BLaER1 treated with 17β-estradiol and CSF1 and Interleukin-3, amounts not matched to agents 10 nM and 100 nM (cell line): ENCODE measurements around the gene AURKA.

ENCODE experiments used
- H3K27ac ChIP-seq, 11 experiments: shearing (Covaris generic); formaldehyde crosslinking; 2 replicates each; pipeline ENCODE4 v1.8.1; 2022
- H3K27me3 ChIP-seq, 11 experiments: shearing (Covaris generic); formaldehyde crosslinking; 2 replicates each; pipeline ENCODE4 v1.8.1; 2022
- H3K36me3 ChIP-seq, 11 experiments: shearing (Covaris generic); formaldehyde crosslinking; 2 replicates each; pipeline ENCODE4 v1.8.1; 2022
- H3K4me1 ChIP-seq, 10 experiments: shearing (Covaris generic); formaldehyde crosslinking; 2 replicates each; pipeline ENCODE4 v1.8.1; 2022
- H3K4me2 ChIP-seq, 11 experiments: shearing (Covaris generic); formaldehyde crosslinking; 2 replicates each; pipeline ENCODE4 v1.8.1; 2022
- H3K4me3 ChIP-seq, 10 experiments: shearing (Covaris generic); formaldehyde crosslinking; 2 replicates each; pipeline ENCODE4 v1.8.1; 2022
- H3K9ac ChIP-seq, 11 experiments: shearing (Covaris generic); formaldehyde crosslinking; 2 replicates each; pipeline ENCODE4 v1.8.1; 2022
- H3K9me3 ChIP-seq, 11 experiments: shearing (Covaris generic); formaldehyde crosslinking; replicated peaks in 1 of 11; 2 replicates each; pipeline ENCODE4 v1.8.1; 2022
- H4K20me1 ChIP-seq, 11 experiments: shearing (Covaris generic); formaldehyde crosslinking; 2 replicates each; pipeline ENCODE4 v1.8.1; 2022
- Cebpa-rat ChIP-seq, 11 experiments: shearing (Covaris generic); IDR thresholded peaks; 2 replicates each; pipeline ENCODE4 v1.8.1; 2022

AURKA gene

DNA sequence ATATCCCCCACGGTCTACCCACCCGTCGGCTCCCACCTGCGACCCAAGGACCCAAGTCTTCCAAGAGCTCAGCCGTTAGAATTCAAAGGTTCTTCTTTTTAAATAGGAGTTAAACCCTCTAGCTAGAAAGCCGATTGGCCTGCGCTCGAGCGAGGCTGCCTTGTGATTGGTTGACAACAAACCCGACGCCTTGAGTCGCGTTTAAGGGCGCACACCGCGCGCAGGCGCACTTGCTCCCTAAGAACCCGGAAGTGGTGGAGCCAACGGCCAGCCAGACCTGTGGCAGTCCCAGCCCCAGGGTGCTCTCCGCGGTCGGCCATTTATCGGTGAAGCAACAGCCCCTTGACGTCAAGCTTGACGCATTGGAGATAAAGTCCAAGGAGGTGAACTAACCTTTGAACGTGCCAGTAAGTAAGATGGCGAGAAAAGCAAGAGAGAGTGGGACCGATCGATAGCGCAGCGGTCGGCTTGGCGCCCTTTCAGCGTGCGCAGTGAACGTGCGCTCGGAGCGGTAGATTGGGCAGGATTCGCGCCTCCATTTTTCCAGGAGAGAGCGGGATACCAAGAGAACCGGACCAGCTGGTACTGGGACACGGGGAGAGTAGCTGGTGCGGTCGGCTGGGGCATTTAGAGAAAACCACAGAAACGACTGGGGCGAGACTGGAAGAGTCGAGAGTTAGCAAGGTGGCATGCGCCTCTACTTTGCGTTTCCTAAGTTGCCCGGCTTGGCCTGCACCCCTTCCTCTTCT is at the start of gene AURKA, which contains the start of gene CSTF1:
Gene AURKA, minus strand, starts transcription at position 84 of the 749 bp plus-strand sequence. CDS start 4,018 bp downstream, outside the sequence.
Gene CSTF1, plus strand, starts transcription at position 514 of the 749 bp plus-strand sequence. CDS start 2,908 bp downstream, outside the sequence.
- Histone ChIP-seq H4K20me1 (peaks cover 0 to 17% (median 5%) of the 10 kb centered on the region in 11 experiments; a peak in 8 of 22 replicates), H3K36me3 (peaks cover 33 to 72% (median 60%) of the 10 kb centered on the region in 11 experiments), H3K27me3 (no peaks in the 10 kb centered on the region), H3K27ac (peak within 1 kb of the TSS; percentile 75 to 97 (median 91)), H3K4me2 (peak within 1 kb of the TSS; percentile 81 to 95 (median 90)), H3K9ac (peak within 1 kb of the TSS; percentile 84 to 94 (median 92)), H3K9me3 (no peaks in the 10 kb centered on the region), H3K4me3 (peak within 1 kb of the TSS; percentile 77 to 96 (median 90)), H3K4me1 (peaks cover 28 to 38% (median 35%) of the 10 kb centered on the region in 10 experiments)
- TF ChIP-seq Cebpa-rat (IDR thresholded peaks at IDR 0.05) = peak in 9 of 11 experiments; percentile 28 to 76 (median 62); a peak in 11 of 22 replicates

DNA sequence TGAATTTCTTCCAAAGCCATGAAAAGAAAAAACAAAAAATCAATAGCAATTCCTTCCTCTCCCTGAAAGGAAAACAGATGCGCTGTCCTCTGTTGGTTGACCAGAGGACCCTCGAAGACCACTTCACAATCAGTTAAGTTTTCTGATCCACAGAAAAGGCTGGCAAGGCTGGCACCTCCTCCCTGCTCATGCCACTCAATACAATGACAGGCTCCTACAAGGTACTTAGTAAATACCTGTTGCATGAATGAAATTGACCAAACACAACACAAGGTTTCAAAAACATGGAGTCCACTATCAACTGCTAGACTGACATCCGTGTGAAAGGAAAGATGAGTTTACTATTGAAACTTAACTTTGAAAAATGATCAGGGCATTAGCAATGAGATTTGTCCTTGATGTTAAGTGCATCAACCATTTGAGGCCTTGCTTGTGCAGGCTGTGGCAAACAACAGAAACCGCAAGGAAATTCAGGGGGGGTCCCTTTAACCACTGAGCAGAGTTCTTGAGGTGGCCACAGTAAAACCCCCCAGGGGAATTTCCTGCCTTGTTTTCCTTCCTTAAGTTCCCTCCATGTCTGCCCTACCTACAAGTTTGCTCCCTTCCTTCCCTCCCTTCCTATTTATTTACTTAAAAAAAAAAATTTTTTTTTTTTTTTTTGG is 48.5 kb upstream of the AURKA start:
- Histone ChIP-seq H3K9me3 (no peaks in the 10 kb centered on the region), H3K4me1 (peaks cover 30 to 45% (median 37%) of the 10 kb centered on the region in 10 experiments), H3K4me2 (peak overlapping the region; percentile 32 to 76 (median 53); a peak in 20 of 22 replicates), H3K27ac (no peak overlapping the region), H3K9ac (no peak overlapping the region), H4K20me1 (no peaks in the 10 kb centered on the region), H3K4me3 (no peak overlapping the region), H3K27me3 (peaks cover 0 to 17% (median 0%) of the 10 kb centered on the region in 11 experiments; a peak in 4 of 22 replicates), H3K36me3 (peaks cover 0 to 8% (median 0%) of the 10 kb centered on the region in 11 experiments; a peak in 1 of 22 replicates)
- no peak for TF ChIP-seq Cebpa-rat (IDR thresholded peaks at IDR 0.05)

DNA sequence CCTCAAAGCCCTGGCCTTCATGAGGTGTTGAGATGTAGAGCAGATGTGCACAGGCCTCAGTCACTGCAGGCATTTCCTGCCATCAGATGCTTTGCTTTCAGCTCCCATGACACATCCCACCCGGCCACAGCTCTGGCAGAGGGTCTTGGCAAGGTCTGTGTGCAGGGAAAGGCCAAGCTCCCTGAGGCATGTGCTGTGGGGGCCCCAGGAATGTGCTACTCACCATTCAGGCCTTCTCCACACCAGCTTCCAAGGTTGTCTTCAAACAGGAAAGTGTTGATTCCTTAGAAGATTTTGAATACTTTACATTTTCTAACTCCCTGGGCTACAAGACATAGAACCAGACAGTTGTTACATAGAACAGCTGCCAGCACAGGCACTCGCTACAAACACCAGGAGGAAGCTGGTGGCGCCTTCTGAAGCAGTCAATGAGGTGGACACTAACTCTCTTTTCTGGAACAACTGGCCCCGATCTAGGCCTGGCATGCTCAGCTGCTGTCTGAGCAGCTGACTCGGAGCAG is 47.8 kb upstream of the AURKA start:
- no peaks in the 10 kb centered on the region for H3K9me3 ChIP-seq
- H3K27ac ChIP-seq = no peak overlapping the region
- TF ChIP-seq Cebpa-rat (IDR thresholded peaks at IDR 0.05) = no peak
- peaks cover 0 to 8% (median 0%) of the 10 kb centered on the region in 11 experiments; a peak in 1 of 22 replicates for H3K36me3 ChIP-seq
- peaks cover 0 to 17% (median 0%) of the 10 kb centered on the region in 11 experiments; a peak in 4 of 22 replicates for H3K27me3 ChIP-seq
- H3K4me3 ChIP-seq = no peak overlapping the region
- H3K9ac ChIP-seq = no peak overlapping the region
- no peaks in the 10 kb centered on the region for H4K20me1 ChIP-seq
- H3K4me2 ChIP-seq = peak overlapping the region; percentile 32 to 76 (median 53); a peak in 21 of 22 replicates
- H3K4me1 ChIP-seq = peaks cover 30 to 47% (median 37%) of the 10 kb centered on the region in 10 experiments

DNA sequence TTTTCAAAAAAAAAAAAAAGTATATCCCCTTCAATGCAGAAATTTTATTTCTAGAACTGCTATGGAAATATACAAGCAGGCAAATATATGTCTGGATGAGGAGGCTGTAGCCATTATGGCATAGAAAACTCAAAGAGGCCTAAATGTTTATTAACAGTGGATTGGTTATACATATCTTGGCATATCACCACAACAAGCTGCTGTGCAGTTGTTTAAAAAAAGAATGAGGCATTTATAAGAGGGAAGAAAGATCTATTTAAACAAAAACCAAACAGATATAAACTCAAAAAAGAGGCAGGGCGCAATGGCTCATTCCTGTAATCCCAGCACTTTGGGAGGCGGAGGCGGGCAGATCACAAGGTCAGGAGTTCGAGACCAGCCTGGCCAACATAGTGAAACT is 46.3 kb upstream of the AURKA start:
- peaks cover 0 to 21% (median 0%) of the 10 kb centered on the region in 11 experiments; a peak in 5 of 22 replicates for H3K27me3 ChIP-seq
- H3K4me3 ChIP-seq = no peak overlapping the region
- H3K4me1 ChIP-seq = peaks cover 30 to 48% (median 37%) of the 10 kb centered on the region in 10 experiments
- no peaks in the 10 kb centered on the region for H3K9me3 ChIP-seq
- no peak overlapping the region for H3K9ac ChIP-seq
- no peak overlapping the region for H3K4me2 ChIP-seq
- H4K20me1 ChIP-seq = no peaks in the 10 kb centered on the region
- no peak overlapping the region for H3K27ac ChIP-seq
- H3K36me3 ChIP-seq = peaks cover 0 to 8% (median 0%) of the 10 kb centered on the region in 11 experiments; a peak in 1 of 22 replicates
- no peak for TF ChIP-seq Cebpa-rat (IDR thresholded peaks at IDR 0.05)

DNA sequence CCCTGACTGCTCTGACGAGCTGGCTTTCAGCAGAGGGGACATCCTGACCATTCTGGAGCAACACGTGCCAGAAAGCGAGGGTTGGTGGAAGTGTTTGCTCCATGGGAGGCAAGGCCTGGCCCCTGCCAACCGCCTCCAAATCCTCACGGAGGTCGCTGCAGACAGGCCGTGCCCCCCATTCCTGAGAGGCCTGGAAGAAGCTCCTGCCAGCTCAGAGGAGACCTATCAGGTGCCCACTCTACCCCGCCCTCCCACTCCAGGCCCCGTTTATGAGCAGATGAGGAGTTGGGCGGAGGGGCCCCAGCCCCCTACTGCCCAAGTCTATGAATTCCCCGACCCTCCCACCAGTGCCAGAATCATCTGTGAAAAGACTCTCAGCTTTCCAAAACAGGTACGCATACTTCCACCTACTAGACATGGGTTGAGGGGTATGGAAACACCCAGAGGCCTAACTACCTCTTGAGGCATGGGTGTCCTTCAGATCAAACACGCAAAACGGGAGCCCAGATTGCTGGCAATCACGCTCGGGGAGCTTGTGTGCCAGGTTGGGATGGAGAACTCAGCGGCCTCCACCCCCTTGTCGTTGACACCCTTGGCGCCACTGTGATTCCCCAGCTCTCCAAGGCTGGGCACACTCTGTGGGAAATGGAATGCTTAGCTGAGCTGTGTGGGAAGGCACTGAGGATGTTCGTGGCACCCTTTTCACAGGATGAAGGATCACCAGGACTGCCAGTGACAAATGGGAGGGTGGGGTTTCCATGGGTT is 45.4 kb upstream of the AURKA start:
- H3K27me3 ChIP-seq = peaks cover 0 to 30% (median 0%) of the 10 kb centered on the region in 11 experiments; a peak in 5 of 22 replicates
- H3K9ac ChIP-seq = no peak overlapping the region
- H3K27ac ChIP-seq = no peak overlapping the region
- no peak overlapping the region for H3K4me3 ChIP-seq
- peaks cover 25 to 42% (median 30%) of the 10 kb centered on the region in 10 experiments for H3K4me1 ChIP-seq
- no peaks in the 10 kb centered on the region for H4K20me1 ChIP-seq
- H3K4me2 ChIP-seq = no peak overlapping the region
- TF ChIP-seq Cebpa-rat (IDR thresholded peaks at IDR 0.05) = no peak
- peaks cover 0 to 8% (median 0%) of the 10 kb centered on the region in 11 experiments; a peak in 1 of 22 replicates for H3K36me3 ChIP-seq
- no peaks in the 10 kb centered on the region for H3K9me3 ChIP-seq

DNA sequence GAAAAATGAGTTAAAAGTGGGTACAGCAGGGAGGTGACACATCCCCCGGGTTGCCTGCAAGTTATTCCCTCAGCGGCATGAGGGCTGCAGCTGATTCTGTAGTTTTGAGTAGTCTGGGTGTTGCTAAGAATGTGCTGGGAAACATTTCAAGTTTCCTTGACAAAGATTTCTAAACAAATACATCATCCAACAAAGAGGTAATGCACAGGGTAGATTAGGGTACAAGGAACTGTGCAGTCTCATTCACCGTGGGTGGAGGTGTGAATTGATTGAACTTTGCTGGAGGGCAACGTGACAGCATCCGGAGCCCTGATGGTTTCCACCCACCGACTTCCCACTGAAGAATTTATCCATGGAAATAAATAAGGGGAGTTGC is 41.9 kb upstream of the AURKA start:
- Histone ChIP-seq H3K9me3 (no peaks in the 10 kb centered on the region), H3K4me2 (peak overlapping the region in 2 of 11 experiments; percentile 3 to 16; a peak in 1 of 22 replicates), H3K4me1 (peaks cover 9 to 33% (median 14%) of the 10 kb centered on the region in 10 experiments; a peak in 19 of 20 replicates), H3K27ac (no peak overlapping the region), H3K36me3 (peaks cover 0 to 8% (median 0%) of the 10 kb centered on the region in 11 experiments; a peak in 1 of 22 replicates), H4K20me1 (peaks cover 0 to 2% (median 0%) of the 10 kb centered on the region in 11 experiments; a peak in 1 of 22 replicates), H3K4me3 (no peak overlapping the region), H3K27me3 (peaks cover 0 to 45% (median 0%) of the 10 kb centered on the region in 11 experiments; a peak in 5 of 22 replicates), H3K9ac (no peak overlapping the region)
- no peak for TF ChIP-seq Cebpa-rat (IDR thresholded peaks at IDR 0.05)

DNA sequence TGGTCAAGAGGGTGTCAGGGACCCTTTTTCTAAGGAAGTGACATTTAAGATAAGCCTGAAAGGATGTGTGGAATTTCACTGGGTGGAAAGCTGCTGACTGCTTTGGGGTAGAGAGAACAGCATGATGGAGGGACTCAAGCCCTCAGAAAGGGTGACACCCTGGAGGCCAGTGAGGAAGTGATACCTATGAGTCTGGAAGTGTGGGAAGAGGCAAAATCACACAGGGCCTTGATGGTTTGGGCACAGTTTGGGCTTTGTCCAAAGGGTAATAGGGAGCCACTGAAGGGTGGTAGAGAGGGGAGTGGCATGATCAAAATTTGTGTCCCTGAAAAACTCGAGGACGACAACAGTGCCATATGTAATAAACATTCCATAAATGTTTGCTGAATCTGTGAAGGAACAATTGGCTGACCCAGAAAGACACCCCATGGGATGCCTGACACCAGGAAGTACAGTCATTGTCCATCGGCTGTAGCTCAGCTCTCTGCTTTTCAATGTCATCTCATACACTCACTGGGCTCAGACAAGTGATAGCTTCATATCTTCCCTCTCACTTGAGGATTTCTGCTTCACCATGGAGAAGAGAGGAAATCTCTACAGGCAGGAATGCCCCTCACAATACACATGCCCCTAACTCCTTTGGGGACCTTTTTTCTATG is 41.3 kb upstream of the AURKA start:
- peaks cover 9 to 38% (median 15%) of the 10 kb centered on the region in 10 experiments; a peak in 19 of 20 replicates for H3K4me1 ChIP-seq
- H3K9me3 ChIP-seq = no peaks in the 10 kb centered on the region
- H3K4me2 ChIP-seq = peak overlapping the region in 2 of 11 experiments; percentile 3 to 16; a peak in 1 of 22 replicates
- H3K4me3 ChIP-seq = no peak overlapping the region
- peaks cover 0 to 2% (median 0%) of the 10 kb centered on the region in 11 experiments; a peak in 1 of 22 replicates for H4K20me1 ChIP-seq
- no peak overlapping the region for H3K27ac ChIP-seq
- H3K27me3 ChIP-seq = peaks cover 0 to 50% (median 0%) of the 10 kb centered on the region in 11 experiments; a peak in 5 of 22 replicates
- no peak overlapping the region for H3K9ac ChIP-seq
- TF ChIP-seq Cebpa-rat (IDR thresholded peaks at IDR 0.05) = no peak
- peaks cover 0 to 8% (median 0%) of the 10 kb centered on the region in 11 experiments; a peak in 1 of 22 replicates for H3K36me3 ChIP-seq
